Heart left ventricle (tissue), 13 donors: ENCODE results near the gene METRNL.

ENCODE experiments used
- POLR2A ChIP-seq, 2 donors: fragments of 450-650 bp; IDR thresholded peaks; one replicate each; pipeline ENCODE4 v1.6.1; 2017; ENCODE audit warnings: antibody characterized with exemption in 2 of 2, mild to moderate bottlenecking in 2 of 2, moderate library complexity in 2 of 2
- TF ChIP-seq, protein P1 (sequence below), 12 donors: fragments of 200-600 bp; sonication (generic) in 4 of 12; IDR thresholded peaks; one replicate each; pipeline versions ENCODE4 v1.5.0 to v1.8.0; 2018 to 2022; ENCODE audit warnings: antibody characterized with exemption in 12 of 12, mild to moderate bottlenecking in 5 of 12
- donor health status: ischemic (EF 13 %, LVEDD 7.1; RV severe dilation, severe dysfunction).
- donor health status: DM: no; HTN: yes; CAD: no.
- donor health status: DM: no; HTN: no; CAD: no.
- donor health status: ischemic (EF 25% LVEDD 6.9; RV normal size, moderate dysfunction).
- donor health status: ischemic (EF 25% LVEDD 5.7; RV mildly dilated, moderate dysfunction).
- donor health status: ischemic (EF 35%, LVEDD 5.7; RV mildly dilated, moderate dysfunction).
- donor health status: nonischemic (EF 11% LVEDD 7.7; RV severe dilation, severe dysfunction).
- donor health status: DM: yes; HTN: yes; CAD: no.
- donor health status: PGD.
- donor health status: ischemic (EF 29% LVEDD 5.4; RV normal size, mild dysfunction).
- donor health status: nonischemic (EF 23%, LVEDD 6.1; RV moderate dilation, normal function).

DNA sequence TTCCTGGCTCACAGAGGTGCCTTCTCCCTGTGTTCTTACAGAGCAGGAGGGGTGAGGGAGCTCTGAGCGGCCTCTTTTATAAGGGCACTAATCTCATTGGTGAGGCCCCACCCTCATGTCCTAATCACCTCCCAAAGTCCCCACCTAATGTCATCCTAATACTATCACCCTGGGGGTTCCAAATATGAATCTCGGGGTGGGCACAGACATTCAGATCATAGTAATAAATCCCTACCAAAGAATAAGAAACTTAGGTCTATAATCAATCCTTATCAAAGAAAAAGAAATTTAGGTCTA is 32.3 kb upstream of the METRNL start:
- TF ChIP-seq, protein P1, sequence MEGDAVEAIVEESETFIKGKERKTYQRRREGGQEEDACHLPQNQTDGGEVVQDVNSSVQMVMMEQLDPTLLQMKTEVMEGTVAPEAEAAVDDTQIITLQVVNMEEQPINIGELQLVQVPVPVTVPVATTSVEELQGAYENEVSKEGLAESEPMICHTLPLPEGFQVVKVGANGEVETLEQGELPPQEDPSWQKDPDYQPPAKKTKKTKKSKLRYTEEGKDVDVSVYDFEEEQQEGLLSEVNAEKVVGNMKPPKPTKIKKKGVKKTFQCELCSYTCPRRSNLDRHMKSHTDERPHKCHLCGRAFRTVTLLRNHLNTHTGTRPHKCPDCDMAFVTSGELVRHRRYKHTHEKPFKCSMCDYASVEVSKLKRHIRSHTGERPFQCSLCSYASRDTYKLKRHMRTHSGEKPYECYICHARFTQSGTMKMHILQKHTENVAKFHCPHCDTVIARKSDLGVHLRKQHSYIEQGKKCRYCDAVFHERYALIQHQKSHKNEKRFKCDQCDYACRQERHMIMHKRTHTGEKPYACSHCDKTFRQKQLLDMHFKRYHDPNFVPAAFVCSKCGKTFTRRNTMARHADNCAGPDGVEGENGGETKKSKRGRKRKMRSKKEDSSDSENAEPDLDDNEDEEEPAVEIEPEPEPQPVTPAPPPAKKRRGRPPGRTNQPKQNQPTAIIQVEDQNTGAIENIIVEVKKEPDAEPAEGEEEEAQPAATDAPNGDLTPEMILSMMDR (IDR thresholded peaks at IDR 0.05): no peak
- TF ChIP-seq POLR2A (IDR thresholded peaks at IDR 0.05): no peak
